Stomach (tissue), 9 donors: ENCODE results near the gene KMT5C. TPM values are rescaled to one million over a fixed set of nuclear protein-coding genes. Genes with fewer than 3 reads are reported as not detected.

Experiments used
- DNase-seq, 2 donors: peaks; one replicate each; pipeline versions ENCODE4 v3.0.0 to v3.0.0-alpha.2; 2013 to 2019
- H3K27ac ChIP-seq, 5 donors: fragments of 200-600 bp in 4 of 5; sonication (generic) in 4 of 5; one replicate each; pipeline ENCODE4 v1.5.1; 2013 to 2019; ENCODE audit warnings: mild to moderate bottlenecking in 1 of 5, moderate library complexity in 1 of 5
- H3K27me3 ChIP-seq, 3 donors: fragments of 200-600 bp; sonication (generic); one replicate each; pipeline ENCODE4 v1.5.1; 2017 to 2019; ENCODE audit warnings: mixed run types in 1 of 3
- H3K36me3 ChIP-seq, 4 donors: fragments of 200-600 bp; sonication (generic); 1 replicate in 3 of 4; 2 replicates in 1 of 4; pipeline ENCODE4 v1.5.1; 2016 to 2019
- H3K4me1 ChIP-seq, 4 donors: fragments of 200-600 bp; sonication (generic); one replicate each; pipeline ENCODE4 v1.5.1; 2016 to 2019
- H3K4me3 ChIP-seq, 4 donors: fragments of 200-600 bp; sonication (generic) in 3 of 4; one replicate each; pipeline ENCODE4 v1.5.1; 2016 to 2019; ENCODE audit warnings: mild to moderate bottlenecking in 1 of 4
- H3K9me3 ChIP-seq, 4 donors: fragments of 200-600 bp; sonication (generic); one replicate each; pipeline ENCODE4 v1.5.1; 2016 to 2019
- EP300 ChIP-seq: sonication (generic); formaldehyde crosslinking; IDR thresholded peaks from one replicate; pipeline ENCODE4 v1.6.1; 2017; ENCODE audit warnings: antibody characterized with exemption
- POLR2A ChIP-seq, 4 donors: fragments of 450-650 bp; IDR thresholded peaks; one replicate each; pipeline ENCODE4 v1.6.1; 2016; ENCODE audit warnings: antibody characterized with exemption in 4 of 4, control low read depth in 2 of 4, mild to moderate bottlenecking in 1 of 4, moderate library complexity in 1 of 4
- POLR2AphosphoS5 ChIP-seq, 3 donors: sonication (generic); formaldehyde crosslinking; IDR thresholded peaks; one replicate each; pipeline ENCODE4 v1.6.1; 2016; ENCODE audit warnings: antibody characterized with exemption in 3 of 3
- WGBS, 5 donors: extraction: QIAGEN DNeasy Blood & Tissue Kit in 3 of 5; methylation state at CpG; one replicate each; pipeline versions ENCODE4 v1.1.5 to v1.1.7; 2013 to 2018; 5-methylcytosine and 5-hydroxymethylcytosine counted together
- intact Hi-C: fragments of 100-400 bp; cut with DNase I; formaldehyde crosslinking; loops from one replicate; pipeline ENCODE4 v1.15.1; 2023; ENCODE audit warnings: low total_unique reads
- polyA plus RNA-seq, 3 donors: library from polyadenylated mRNA; stranded (reverse); fragments of 200-250 nt; gene quantifications; one replicate each; pipeline ENCODE4 v1.2.3, GENCODE V29; 2013
- total RNA-seq, 5 donors: library from RNA; depleted of rRNA; stranded (reverse); fragments of >200 nt; gene quantifications; one replicate each; pipeline versions ENCODE4 v1.1.0 to v1.2.3, GENCODE V29; 2014 to 2016
- TF ChIP-seq, protein P1 (sequence below), 7 experiments: fragments of 450-650 bp in 4 of 7; fragments of 200-600 bp in 3 of 7; sonication (generic) in 3 of 7; IDR thresholded peaks; one replicate each; pipeline ENCODE4 v1.5.1; 2016 to 2019; ENCODE audit warnings: antibody characterized with exemption in 7 of 7, control low read depth in 2 of 7, mild to moderate bottlenecking in 1 of 7
- donor health status: healthy with polysubstance abuse.
- donor health status: Bipolar disorder and iron deficiency.
- donor health status: healthy.

KMT5C gene
- total and polyA plus RNA-seq, 8 donors = 2.7 to 122 (median 12.2) TPM

DNA sequence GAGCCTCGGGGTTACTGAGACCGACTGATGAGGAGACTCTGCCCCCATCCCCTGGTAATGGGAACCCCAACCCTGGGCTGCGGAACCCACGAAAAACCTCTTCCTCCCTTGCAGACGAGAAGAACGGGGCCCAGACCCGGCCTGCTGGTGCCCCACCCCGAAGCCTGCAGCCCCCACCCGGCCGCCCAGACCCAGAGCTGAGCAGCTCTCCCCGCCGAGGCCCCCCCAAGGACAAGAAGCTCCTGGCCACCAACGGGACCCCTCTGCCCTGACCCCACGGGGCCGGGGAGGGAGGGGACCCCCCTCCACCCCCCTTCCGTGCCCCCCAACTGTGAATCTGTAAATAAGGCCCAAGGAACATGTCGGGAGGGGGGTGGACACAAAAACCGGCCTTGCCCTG is 27.9 kb upstream of the KMT5C start:
- H3K27me3 ChIP-seq = no peaks in the 10 kb centered on the region
- no peak overlapping the region for H3K27ac ChIP-seq
- TF ChIP-seq POLR2A (IDR thresholded peaks at IDR 0.05) = no peak
- no peak for TF ChIP-seq EP300
- TF ChIP-seq, protein P1, sequence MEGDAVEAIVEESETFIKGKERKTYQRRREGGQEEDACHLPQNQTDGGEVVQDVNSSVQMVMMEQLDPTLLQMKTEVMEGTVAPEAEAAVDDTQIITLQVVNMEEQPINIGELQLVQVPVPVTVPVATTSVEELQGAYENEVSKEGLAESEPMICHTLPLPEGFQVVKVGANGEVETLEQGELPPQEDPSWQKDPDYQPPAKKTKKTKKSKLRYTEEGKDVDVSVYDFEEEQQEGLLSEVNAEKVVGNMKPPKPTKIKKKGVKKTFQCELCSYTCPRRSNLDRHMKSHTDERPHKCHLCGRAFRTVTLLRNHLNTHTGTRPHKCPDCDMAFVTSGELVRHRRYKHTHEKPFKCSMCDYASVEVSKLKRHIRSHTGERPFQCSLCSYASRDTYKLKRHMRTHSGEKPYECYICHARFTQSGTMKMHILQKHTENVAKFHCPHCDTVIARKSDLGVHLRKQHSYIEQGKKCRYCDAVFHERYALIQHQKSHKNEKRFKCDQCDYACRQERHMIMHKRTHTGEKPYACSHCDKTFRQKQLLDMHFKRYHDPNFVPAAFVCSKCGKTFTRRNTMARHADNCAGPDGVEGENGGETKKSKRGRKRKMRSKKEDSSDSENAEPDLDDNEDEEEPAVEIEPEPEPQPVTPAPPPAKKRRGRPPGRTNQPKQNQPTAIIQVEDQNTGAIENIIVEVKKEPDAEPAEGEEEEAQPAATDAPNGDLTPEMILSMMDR (IDR thresholded peaks at IDR 0.05) = no peak
- no peak for TF ChIP-seq POLR2AphosphoS5 (IDR thresholded peaks at IDR 0.05)
- whole genome bisulfite sequencing, 5 donors = 69 to 85% (median 79%) methylated on average over 5 to 18 of the region's 18 CpGs
- no peak overlapping the region for H3K4me3 ChIP-seq
- peaks cover 0 to 34% (median 8%) of the 10 kb centered on the region in 4 donors for H3K36me3 ChIP-seq
- H3K9me3 ChIP-seq = no peaks in the 10 kb centered on the region
- no peak for DNase-seq
- H3K4me1 ChIP-seq = no peaks in the 10 kb centered on the region
- intact Hi-C loops = no loop called here

DNA sequence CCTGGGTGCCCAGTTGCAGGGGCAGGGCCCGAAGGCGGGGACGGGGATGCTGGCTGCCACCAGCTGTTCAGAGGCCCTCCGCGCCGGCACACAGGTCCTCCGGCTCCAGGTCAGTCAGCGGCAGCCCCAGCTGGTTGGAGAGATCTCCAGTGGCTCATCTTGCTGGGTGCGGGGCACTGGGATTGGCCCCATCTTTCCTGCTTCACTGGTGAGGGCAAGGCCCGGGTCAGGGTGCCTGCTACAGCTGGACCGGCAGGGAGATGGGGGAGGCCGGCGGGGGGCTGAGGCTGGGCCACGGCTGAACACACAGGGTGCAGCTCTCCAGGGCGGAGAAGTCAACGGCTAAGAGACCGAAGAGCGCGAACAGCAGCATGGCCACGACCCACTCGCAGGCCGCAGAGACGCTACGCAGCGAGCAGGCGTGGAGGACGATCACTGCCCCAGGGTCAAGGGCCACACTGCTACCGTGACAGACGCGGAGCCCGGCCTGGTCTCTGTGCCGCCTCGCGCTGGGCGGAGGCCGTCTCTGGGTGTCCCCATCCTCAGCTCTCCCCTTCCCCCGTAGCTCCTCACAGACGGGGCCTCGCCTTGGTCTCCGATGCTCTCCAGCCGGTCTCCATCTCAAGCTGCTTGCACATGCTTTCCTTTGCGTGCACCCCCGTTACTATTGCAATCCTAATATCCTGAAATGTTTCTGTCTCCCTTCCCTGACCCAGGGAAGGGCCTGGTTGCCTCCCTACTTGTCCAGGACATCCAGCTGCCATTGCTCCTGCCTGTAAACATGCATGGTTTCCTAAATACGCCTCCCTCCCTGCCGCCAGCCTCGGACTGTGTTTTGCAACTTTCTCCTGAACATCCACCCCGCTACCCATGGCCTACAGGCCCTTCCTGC is 26.8 kb upstream of the KMT5C start:
- Histone ChIP-seq H3K9me3 (no peaks in the 10 kb centered on the region), H3K4me3 (no peak overlapping the region), H3K27ac (no peak overlapping the region), H3K36me3 (peaks cover 0 to 23% (median 6%) of the 10 kb centered on the region in 4 donors), H3K27me3 (no peaks in the 10 kb centered on the region), H3K4me1 (no peaks in the 10 kb centered on the region)
- 81 to 87% (median 85%) methylated on average over 45 to 47 of the region's 47 CpGs for WGBS, 5 donors
- intact Hi-C loops = no loop called here
- no peak for DNase-seq
- TF ChIP-seq EP300 (no peak), POLR2A (IDR thresholded peaks at IDR 0.05) (no peak), POLR2AphosphoS5 (IDR thresholded peaks at IDR 0.05) (no peak)
- TF ChIP-seq, protein P1 (IDR thresholded peaks at IDR 0.05) = no peak

DNA sequence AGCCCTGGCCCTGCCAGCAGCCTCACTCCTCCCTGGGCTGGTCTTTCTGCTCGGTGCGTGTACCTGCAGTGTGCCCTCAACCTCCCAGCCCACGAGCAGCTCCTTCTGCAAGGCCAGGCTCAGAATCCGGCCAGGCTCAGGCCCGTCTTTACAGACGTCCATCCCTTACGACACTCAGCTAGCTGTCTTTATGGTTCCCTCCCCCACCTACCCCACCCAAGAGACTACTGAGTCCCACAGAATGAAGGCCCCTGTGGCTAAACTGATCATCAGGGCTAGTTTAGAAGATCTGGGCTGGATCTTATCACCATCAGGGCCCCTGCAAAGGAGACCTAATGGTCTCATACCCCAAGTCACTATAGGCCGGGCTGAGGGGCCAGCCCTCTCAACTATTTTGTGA is 25.3 kb upstream of the KMT5C start:
- WGBS, 5 donors = 80 to 89% (median 87%) methylated on average over 7 to 8 of the region's 8 CpGs
- peaks cover 0 to under 1% (median 0%) of the 10 kb centered on the region in 3 donors for H3K27me3 ChIP-seq
- intact Hi-C loops = no loop called here
- no peaks in the 10 kb centered on the region for H3K9me3 ChIP-seq
- no peak for TF ChIP-seq POLR2A (IDR thresholded peaks at IDR 0.05)
- no peak for TF ChIP-seq EP300
- TF ChIP-seq POLR2AphosphoS5 (IDR thresholded peaks at IDR 0.05) = no peak
- no peak overlapping the region for H3K4me3 ChIP-seq
- no peak for DNase-seq
- H3K4me1 ChIP-seq = no peaks in the 10 kb centered on the region
- no peak overlapping the region for H3K27ac ChIP-seq
- H3K36me3 ChIP-seq = peaks cover 0 to 11% (median 3%) of the 10 kb centered on the region in 4 donors

DNA sequence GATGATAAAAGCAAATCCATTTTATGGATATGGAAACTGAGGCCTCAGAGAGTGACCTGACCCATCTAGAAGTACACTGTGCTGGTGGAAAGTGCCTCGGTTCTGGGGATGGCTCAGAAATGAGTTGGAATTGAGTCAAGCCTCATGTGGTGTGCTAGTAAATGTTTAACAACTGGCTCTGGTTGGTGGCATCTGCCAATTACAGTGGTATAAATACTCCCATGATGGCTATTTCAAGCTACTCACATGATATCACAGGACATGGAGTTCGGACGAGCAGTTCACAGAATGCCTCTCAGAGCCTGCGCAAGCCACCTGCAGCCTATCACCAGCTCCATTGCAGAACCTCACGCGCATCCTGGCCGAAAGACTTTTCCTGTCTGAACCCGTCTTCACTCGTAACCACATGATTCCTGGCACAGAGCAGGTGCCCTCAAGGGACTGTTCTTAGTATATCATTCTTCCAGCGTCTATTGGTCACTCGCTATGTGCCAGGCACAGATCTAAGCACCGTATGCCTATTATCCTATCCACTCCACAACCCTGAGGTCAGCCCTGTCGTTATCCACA is 23.6 kb upstream of the KMT5C start:
- H3K27me3 ChIP-seq = peaks cover 0 to 17% (median 3%) of the 10 kb centered on the region in 3 donors
- no peak for TF ChIP-seq POLR2AphosphoS5 (IDR thresholded peaks at IDR 0.05)
- no peak for TF ChIP-seq EP300
- TF ChIP-seq POLR2A (IDR thresholded peaks at IDR 0.05) = no peak
- TF ChIP-seq, protein P1 (IDR thresholded peaks at IDR 0.05) = no peak
- no peaks in the 10 kb centered on the region for H3K4me1 ChIP-seq
- intact Hi-C loops = no loop called here
- no peak for DNase-seq
- no peaks in the 10 kb centered on the region for H3K9me3 ChIP-seq
- 85 to 88% (median 86%) methylated on average over 13 of the region's 13 CpGs for WGBS, 5 donors
- H3K4me3 ChIP-seq = no peak overlapping the region
- no peaks in the 10 kb centered on the region for H3K36me3 ChIP-seq
- H3K27ac ChIP-seq = no peak overlapping the region
